GM12878 (cell line): ENCODE results near the gene SHISA4. TPM values are rescaled to one million over a fixed set of nuclear protein-coding genes. Genes with fewer than 3 reads are reported as not detected.

Experiments used
- ATAC-seq: fragments of 200-7000 bp; cut with Tn5 transposase; 3 replicates; pipeline ENCODE4 v1.9.1; 2020; ENCODE audit warnings: mild to moderate bottlenecking, moderate library complexity
- BruUV-seq: library from RNA; stranded (reverse); fragments of 400-500 nt; replicated peaks from 2 replicates; lab custom pipeline; 2021; lab: Mats Ljungman, UMichigan
- CTCF ChIA-PET: fragments of 300-600 bp; sonication (Branson Sonifier 250); formaldehyde crosslinking; extraction: SDS; loops from one replicate; lab custom pipeline; 2021; ENCODE audit warnings: inconsistent platforms; lab: Yijun Ruan, JAX
- POLR2A ChIA-PET: fragments of 350-600 bp; formaldehyde crosslinking; extraction: SDS; loops from one replicate; lab custom pipeline; 2021; ENCODE audit warnings: inconsistent platforms; lab: Charles Lee
- RAD21 ChIA-PET: fragments of 300-600 bp; sonication (Branson Sonifier 250); formaldehyde crosslinking; loops from one replicate; lab custom pipeline; 2023; ENCODE audit warnings: antibody characterized with exemption; ENCODE audit not compliant: unreplicated experiment; lab: Charles Lee
- SMC1A ChIA-PET: fragments of 300-600 bp; sonication (Branson Sonifier 250); formaldehyde crosslinking; loops from one replicate; lab custom pipeline; 2023; ENCODE audit not compliant: unreplicated experiment, uncharacterized antibody; lab: Charles Lee
- DNase-seq: peaks from one replicate; pipeline ENCODE4 v3.0.0-alpha.2; 2011; ENCODE audit warnings: low read depth, low spot score
- FAIRE-seq: peaks from 3 replicates; lab custom pipeline; 2011; peaks lifted over from hg19 to GRCh38; lab: Jason Lieb, UNC
- H2AFZ ChIP-seq: 2 replicates; pipeline ENCODE4 v1.6.0; 2011; ENCODE audit warnings: low read depth, low read length, control low read depth; ENCODE audit not compliant: control insufficient read depth
- H3K27ac ChIP-seq: 2 replicates; pipeline ENCODE4 v1.5.1; 2011; ENCODE audit warnings: control low read depth; ENCODE audit not compliant: control insufficient read depth, insufficient read depth
- H3K27me3 ChIP-seq, 2 experiments: replicated peaks in 1 of 2; 2 replicates each; pipeline versions ENCODE4 v1.6.0 to v1.6.1; 2011; ENCODE audit warnings: low read length in 1 of 2; ENCODE audit not compliant: control insufficient read depth in 2 of 2, insufficient read depth in 2 of 2
- H3K36me3 ChIP-seq, 2 experiments: 2 replicates each; pipeline ENCODE4 v1.5.1; 2011; ENCODE audit warnings: low read length in 1 of 2; ENCODE audit not compliant: control insufficient read depth in 2 of 2, insufficient read depth in 2 of 2
- H3K4me1 ChIP-seq: 2 replicates; pipeline ENCODE4 v1.6.1; 2011; ENCODE audit warnings: mild to moderate bottlenecking, low read length, moderate library complexity, mixed read lengths; ENCODE audit not compliant: control insufficient read depth, insufficient read depth
- H3K4me2 ChIP-seq: 2 replicates; pipeline ENCODE4 v1.6.0; 2011; ENCODE audit warnings: control low read depth; ENCODE audit not compliant: control insufficient read depth, insufficient read depth
- H3K4me3 ChIP-seq: fragments of 200-600 bp; sonication (generic); 2 replicates; pipeline ENCODE4 v1.5.1; 2016
- H3K79me2 ChIP-seq: 2 replicates; pipeline ENCODE4 v1.6.0; 2011; ENCODE audit warnings: low read length; ENCODE audit not compliant: control insufficient read depth, insufficient read depth
- H3K9ac ChIP-seq: 2 replicates; pipeline ENCODE4 v1.8.0; 2011; ENCODE audit warnings: low read length, control low read depth, mixed read lengths; ENCODE audit not compliant: control insufficient read depth, insufficient read depth
- H3K9me3 ChIP-seq: replicated peaks from 3 replicates; pipeline ENCODE4 v1.5.1; 2011; ENCODE audit warnings: mild to moderate bottlenecking, low read length; ENCODE audit not compliant: control insufficient read depth, insufficient read depth
- H4K20me1 ChIP-seq: 2 replicates; pipeline ENCODE4 v1.6.0; 2011; ENCODE audit not compliant: control insufficient read depth, insufficient read depth
- BCLAF1 ChIP-seq: fragments of 450-650 bp; IDR thresholded peaks from 2 replicates; pipeline ENCODE4 v1.6.1; 2017; ENCODE audit warnings: antibody characterized with exemption, mild to moderate bottlenecking, moderate library complexity
- CTCF ChIP-seq, 3 experiments: IDR thresholded peaks in 2 of 3; conservative IDR thresholded peaks in 1 of 3; 2 replicates each; pipeline ENCODE4 v1.5.1; 2011; ENCODE audit warnings: low read depth in 3 of 3, low read length in 3 of 3, mild to moderate bottlenecking in 3 of 3, control low read depth in 2 of 3, moderate library complexity in 2 of 3, inconsistent platforms in 1 of 3, mixed read lengths in 1 of 3; ENCODE audit not compliant: control insufficient read depth in 2 of 3, insufficient read depth in 1 of 3; ENCODE audit errors: extremely low read depth in 1 of 3
- ETV6 ChIP-seq, 2 experiments: fragments of 450-650 bp in 1 of 2; IDR thresholded peaks in 1 of 2; conservative IDR thresholded peaks in 1 of 2; 2 replicates each; pipeline ENCODE4 v1.6.1; 2014; ENCODE audit warnings: antibody characterized with exemption in 1 of 2, borderline replicate concordance in 1 of 2, low read depth in 1 of 2, mild to moderate bottlenecking in 1 of 2, moderate library complexity in 1 of 2
- KAT2A ChIP-seq: conservative IDR thresholded peaks from 2 replicates; pipeline ENCODE4 v1.6.1; 2011; ENCODE audit warnings: low read depth, low read length; ENCODE audit not compliant: control insufficient read depth
- LARP7 ChIP-seq: fragments of 450-650 bp; IDR thresholded peaks from 2 replicates; pipeline ENCODE4 v1.6.1; 2017; ENCODE audit warnings: mild to moderate bottlenecking
- NFIC ChIP-seq: IDR thresholded peaks from 2 replicates; pipeline ENCODE4 v1.6.1; 2012; ENCODE audit warnings: low read depth, mild to moderate bottlenecking, inconsistent platforms, low read length, moderate library complexity
- SMAD5 ChIP-seq: IDR thresholded peaks from 2 replicates; pipeline ENCODE4 v1.6.1; 2016; ENCODE audit warnings: antibody characterized with exemption, low read depth
- YBX1 ChIP-seq: fragments of 450-650 bp; IDR thresholded peaks from 2 replicates; pipeline ENCODE4 v1.6.1; 2016; ENCODE audit warnings: antibody characterized with exemption
- ZNF274 ChIP-seq: IDR thresholded peaks from one replicate; pipeline ENCODE4 v1.8.0; 2011; ENCODE audit not compliant: insufficient read length, insufficient read depth
- WGBS: methylation state at CpG from one replicate; pipeline ENCODE4 v1.1.6; 2016; ENCODE audit warnings: low lambda C conversion rate; ENCODE audit not compliant: insufficient replicate concordance, insufficient coverage; ENCODE audit errors: missing lambda C conversion rate; 5-methylcytosine and 5-hydroxymethylcytosine counted together
- in situ Hi-C: fragments of 300-500 bp; cut with MboI; formaldehyde crosslinking; loops from 9 replicates; pipeline ENCODE4 v1.14.3; 2018; ENCODE audit warnings: mixed read lengths
- intact Hi-C: fragments of 100-400 bp; cut with micrococcal nuclease; formaldehyde crosslinking; loops from one replicate; pipeline ENCODE4 v1.14.2; 2022; ENCODE audit not compliant: unreplicated experiment
- polyA plus RNA-seq, 11 experiments: library from polyadenylated mRNA; depleted of rRNA in 4 of 11; unstranded in 6 of 11; stranded (reverse) in 5 of 11; fragments of >200 nt; fragmentation: Nextera tagmentation in 4 of 11; fragmentation: Illumina TruSeq in 1 of 11; extraction: Ambion mirVana in 4 of 11; extraction: Trizol in 1 of 11; gene quantifications; 1 replicate in 1 of 11; 2 replicates in 10 of 11; pipeline versions ENCODE4 v1.2.1 to v1.2.3, GENCODE V29; 2011 to 2016; ENCODE audit warnings: inconsistent platforms in 2 of 11, missing spikeins in 2 of 11, low read depth in 1 of 11
- total RNA-seq, 4 experiments: library from RNA; depleted of rRNA in 3 of 4; stranded (reverse); fragments of >200 nt in 3 of 4; fragmentation: Illumina TruSeq in 1 of 4; extraction: Trizol in 1 of 4; gene quantifications; 2 replicates each; pipeline versions ENCODE4 v1.2.1 to v1.2.3, GENCODE V29; 2013 to 2021

SHISA4 gene
- total and polyA plus RNA-seq, 10 of the 15 experiments (the other 5 are each of a cell fraction or from before 2014, with no cell fraction given): 0.07 TPM; not detected in 8

GRCh38 chr1:201881617-201882016, 7.1 kb upstream of the SHISA4 start:
- CTCF ChIA-PET: interaction anchor here (1.1 to 9.1 kb wide), 8 partner anchors 12 to 274 kb away, joined by 3 to 99 read pairs (median 4); no protein-coding TSS in a partner anchor
- Histone ChIP-seq H3K36me3 (no peaks in the 10 kb centered on the region; a peak in 1 of 4 replicates), H3K4me1 (peaks cover 5% of the 10 kb centered on the region; the same call in 1 of the 2 replicates), H3K4me2 (no peak overlapping the region), H4K20me1 (no peaks in the 10 kb centered on the region), H2AFZ (no peak overlapping the region), H3K9me3 (no peaks in the 10 kb centered on the region), H3K4me3 (no peak overlapping the region), H3K27ac (no peak overlapping the region), H3K79me2 (no peaks in the 10 kb centered on the region), H3K27me3 (no peaks in the 10 kb centered on the region), H3K9ac (no peak overlapping the region)
- in situ Hi-C loops: no loop called here
- FAIRE-seq (no peak), DNase-seq (no peak), ATAC-seq (no peak)
- SMC1A ChIA-PET: interaction anchor here (1.4 to 2.1 kb wide), 4 partner anchors 14 to 233 kb away, joined by 3 to 9 read pairs (median 5); no protein-coding TSS in a partner anchor
- 0% methylated on average over 1 of the region's 1 CpG for WGBS
- BruUV-seq: no TSS peak
- intact Hi-C loops: no loop called here
- RAD21 ChIA-PET: interaction anchor here (1.1 to 1.4 kb wide), 2 partner anchors 14 to 17 kb away, joined by 3 read pairs; no protein-coding TSS in a partner anchor
- POLR2A ChIA-PET: interaction anchor here (0.5 to 1.3 kb wide), 2 partner anchors 45 to 112 kb away, joined by 3 to 5 read pairs; no protein-coding TSS in a partner anchor
- no peak for TF ChIP-seq NFIC
- 0 out of 2 replicates have a peak, but pooled peaks have one; percentile 3 for TF ChIP-seq SMAD5

- H3K4me3 ChIP-seq: no peak overlapping the region
- intact Hi-C loops: no loop called here
- no peak for TF ChIP-seq LARP7
- TF ChIP-seq KAT2A: no peak
- no peak for TF ChIP-seq YBX1
- no peak for TF ChIP-seq ZNF274
- TF ChIP-seq BCLAF1: no peak
- peak in 2 of 3 experiments; percentile 4 to 28; a peak in 2 of 6 replicates for TF ChIP-seq CTCF (IDR thresholded peaks at IDR 0.05 in 2 of 3, conservative IDR thresholded peaks at IDR 0.05 in 1 of 3; ENCODE audit: control insufficient read depth in 2 of 3, extremely low read depth in 1 of 3, insufficient read depth in 1 of 3, low read depth in 3 of 3, low read length in 3 of 3)
- no peak for TF ChIP-seq ETV6 (conservative IDR thresholded peaks at IDR 0.05 in 1 of 2, IDR thresholded peaks at IDR 0.05 in 1 of 2; ENCODE audit: borderline replicate concordance in 1 of 2, low read depth in 1 of 2)
These were observed 6.0 kb upstream of the SHISA4 start for GRCh38 chr1:201882665-201883132.

More at GRCh38 chr1:201882665-201883132, 6.0 kb upstream of the SHISA4 start:
- no TSS peak for BruUV-seq
- RAD21 ChIA-PET: interaction anchor here (1.2 kb wide), 2 partner anchors 91 to 238 kb away, joined by 3 to 6 read pairs; no protein-coding TSS in a partner anchor
- FAIRE-seq: no peak
- ATAC-seq: peak; percentile 64
- Histone ChIP-seq H3K4me2 (no peak overlapping the region), H3K9ac (no peak overlapping the region), H2AFZ (no peak overlapping the region), H3K36me3 (no peaks in the 10 kb centered on the region), H4K20me1 (no peaks in the 10 kb centered on the region), H3K27me3 (no peaks in the 10 kb centered on the region; a peak in 1 of 4 replicates), H3K27ac (no peak overlapping the region), H3K9me3 (no peaks in the 10 kb centered on the region), H3K4me1 (peaks cover 5% of the 10 kb centered on the region; the same call in 1 of the 2 replicates), H3K79me2 (no peaks in the 10 kb centered on the region)
- SMC1A ChIA-PET: interaction anchor here (1.2 to 2.2 kb wide), 4 partner anchors 12 to 91 kb away, joined by 3 to 8 read pairs (median 6); no protein-coding TSS in a partner anchor
- POLR2A ChIA-PET: interaction anchor here (0.7 to 1.3 kb wide), 2 partner anchors 19 to 46 kb away, joined by 3 to 7 read pairs; no protein-coding TSS in a partner anchor
- 50% methylated on average over 2 of the region's 2 CpGs for WGBS
- in situ Hi-C loops: no loop called here
- DNase-seq: peak; percentile 7
- CTCF ChIA-PET: interaction anchor here (1.3 to 9.1 kb wide), 3 partner anchors 11 to 70 kb away, joined by 3 to 99 read pairs (median 5); no protein-coding TSS in a partner anchor
